B cell (primary cell): Measurements from ENCODE around the gene PIGZ. TPM values are rescaled to one million over a fixed set of nuclear protein-coding genes. Genes with fewer than 3 reads are reported as not detected.

Experiments
- ATAC-seq: fragments of 200-7000 bp; cut with Tn5 transposase; one replicate; pipeline ENCODE4 v1.10.0; 2021; ENCODE audit warnings: low read depth, mild to moderate bottlenecking, moderate number of reproducible peaks, moderate library complexity
- CTCF ChIA-PET: fragments of 350-600 bp; sonication (Branson Sonifier 250); formaldehyde crosslinking; loops from one replicate; lab custom pipeline; 2021; ENCODE audit warnings: antibody characterized with exemption, inconsistent platforms; lab: Charles Lee
- POLR2A ChIA-PET: fragments of 350-600 bp; sonication (Branson Sonifier 250); formaldehyde crosslinking; loops from one replicate; lab custom pipeline; 2021; ENCODE audit warnings: antibody characterized with exemption; lab: Charles Lee
- DNase-seq: peaks from one replicate; pipeline ENCODE4 v3.0.0; 2013
- H2AFZ ChIP-seq: 2 replicates; pipeline ENCODE4 v1.6.1; 2012; ENCODE audit warnings: mild to moderate bottlenecking, low read depth, low read length; ENCODE audit not compliant: insufficient read depth, poor library complexity, severe bottlenecking
- H3K27ac ChIP-seq, 2 donors: 1 replicate in 1 of 2; 2 replicates in 1 of 2; pipeline ENCODE4 v1.5.1; 2012 to 2013; ENCODE audit warnings: low read length in 2 of 2, mild to moderate bottlenecking in 2 of 2, moderate library complexity in 1 of 2
- H3K27me3 ChIP-seq, 4 experiments: fragments of 200-600 bp in 1 of 4; sonication (generic) in 1 of 4; replicated peaks in 1 of 4; 1 replicate in 2 of 4; 2 replicates in 2 of 4; pipeline versions ENCODE4 v1.6.1 to v1.7.0; 2013 to 2016; ENCODE audit warnings: low read length in 3 of 4, mild to moderate bottlenecking in 2 of 4, mixed read lengths in 1 of 4, moderate library complexity in 1 of 4; ENCODE audit not compliant: insufficient read depth in 4 of 4, control insufficient read depth in 3 of 4; ENCODE audit errors: control extremely low read depth in 1 of 4
- H3K36me3 ChIP-seq, 2 experiments: replicated peaks in 1 of 2; 1 replicate in 1 of 2; 2 replicates in 1 of 2; pipeline versions ENCODE4 v1.6.1 to v1.7.1; 2013; ENCODE audit warnings: low read length in 1 of 2; ENCODE audit not compliant: insufficient read depth in 2 of 2, control insufficient read depth in 1 of 2; ENCODE audit errors: control extremely low read depth in 1 of 2, extremely low read depth in 1 of 2
- H3K4me1 ChIP-seq, 2 donors: fragments of 200-600 bp in 1 of 2; sonication (generic) in 1 of 2; 1 replicate in 1 of 2; 2 replicates in 1 of 2; pipeline versions ENCODE4 v1.5.1 to v1.6.1; 2013 to 2017; ENCODE audit warnings: low read length in 2 of 2; ENCODE audit not compliant: control insufficient read depth in 2 of 2, insufficient read depth in 2 of 2
- H3K4me2 ChIP-seq: replicated peaks from 2 replicates; pipeline ENCODE3; 2012; ENCODE audit warnings: mild to moderate bottlenecking, low read depth, low read length; ENCODE audit not compliant: poor library complexity, severe bottlenecking
- H3K4me3 ChIP-seq, 5 experiments: fragments of 200-600 bp in 1 of 5; sonication (generic) in 1 of 5; 1 replicate in 3 of 5; 2 replicates in 2 of 5; pipeline versions ENCODE4 v1.5.1 to v1.7.0; 2011 to 2016; ENCODE audit warnings: low read length in 4 of 5, mild to moderate bottlenecking in 4 of 5, low read depth in 2 of 5, control low read depth in 1 of 5, moderate library complexity in 1 of 5; ENCODE audit not compliant: insufficient read depth in 1 of 5; ENCODE audit errors: control extremely low read depth in 1 of 5, extremely low read depth in 1 of 5
- H3K79me2 ChIP-seq: fragments of 200-600 bp; sonication (generic); one replicate; pipeline ENCODE4 v1.6.0; 2016; ENCODE audit warnings: low read length; ENCODE audit not compliant: control insufficient read depth, insufficient read depth
- H3K9ac ChIP-seq: fragments of 200-600 bp; sonication (generic); 2 replicates; pipeline ENCODE4 v1.6.1; 2017; ENCODE audit warnings: mild to moderate bottlenecking, low read length, moderate library complexity
- H3K9me3 ChIP-seq, 3 donors: one replicate each; pipeline versions ENCODE4 v1.6.1 to v1.7.1; 2013; ENCODE audit warnings: low read length in 2 of 3; ENCODE audit not compliant: control insufficient read depth in 2 of 3, insufficient read depth in 1 of 3; ENCODE audit errors: control extremely low read depth in 1 of 3
- H4K20me1 ChIP-seq: 2 replicates; pipeline ENCODE4 v1.6.0; 2012; ENCODE audit warnings: mild to moderate bottlenecking, low read length; ENCODE audit not compliant: insufficient read depth, control insufficient read depth, poor library complexity, severe bottlenecking
- H3K27ac Mint-ChIP-seq: one replicate; pipeline ENCODE4 v1.8.0; 2021; ENCODE audit warnings: mixed read lengths
- H3K27me3 Mint-ChIP-seq: one replicate; pipeline ENCODE4 v1.8.0; 2021; ENCODE audit warnings: mixed read lengths
- H3K4me1 Mint-ChIP-seq: one replicate; pipeline ENCODE4 v1.8.0; 2021; ENCODE audit warnings: mixed read lengths
- H3K4me3 Mint-ChIP-seq: one replicate; pipeline ENCODE4 v1.8.0; 2021; ENCODE audit warnings: mixed read lengths
- H3K9me3 Mint-ChIP-seq: one replicate; pipeline ENCODE4 v1.8.0; 2022; ENCODE audit warnings: mixed read lengths; ENCODE audit not compliant: insufficient read depth
- CTCF ChIP-seq: fragments of 200-600 bp; IDR thresholded peaks from one replicate; pipeline ENCODE4 v1.8.0; 2022; ENCODE audit warnings: antibody characterized with exemption, mild to moderate bottlenecking
- EZH2 ChIP-seq: IDR thresholded peaks from 2 replicates; pipeline ENCODE4 v1.6.1; 2012; ENCODE audit warnings: borderline replicate concordance, low read depth, mild to moderate bottlenecking, moderate library complexity, low read length; ENCODE audit not compliant: insufficient read depth, poor library complexity, severe bottlenecking
- WGBS: methylation state at CpG from one replicate; pipeline ENCODE4 v1.1.5; 2013; ENCODE audit warnings: missing lambda C conversion rate; ENCODE audit not compliant: insufficient coverage; 5-methylcytosine and 5-hydroxymethylcytosine counted together
- intact Hi-C: fragments of 100-400 bp; cut with micrococcal nuclease; formaldehyde crosslinking; loops from one replicate; pipeline ENCODE4 v1.10.0; 2022
- polyA plus RNA-seq: library from polyadenylated mRNA; depleted of rRNA; stranded (reverse); fragments of >200 nt; gene quantifications from 2 replicates; pipeline ENCODE4 v1.2.3, GENCODE V29; 2012
- total RNA-seq, 2 donors: library from RNA; stranded (reverse); fragments of 120-200 nt in 1 of 2; gene quantifications; 1 replicate in 1 of 2; 2 replicates in 1 of 2; pipeline versions ENCODE4 v1.2.3 to v1.2.4, GENCODE V29; 2013 to 2022

PIGZ gene
- total and polyA plus RNA-seq, 2 donors (not counting 1 experiment from before 2014, with no cell fraction given): 2.2 to 3.9 TPM

GRCh38 chr3:196931828-196932587, 36.6 kb downstream of the PIGZ start:
- CTCF ChIA-PET: interaction anchor here (1.9 kb wide), 1 partner anchor 10 kb away, joined by 6 read pairs; the partner anchor contains the start of gene NCBP2
- H3K4me2 ChIP-seq: peak overlapping the region; percentile 39

More at GRCh38 chr3:196931828-196932587, 36.6 kb downstream of the PIGZ start:
- Histone ChIP-seq H3K36me3 (peaks cover 0 to 45% of the 10 kb centered on the region in 2 experiments), H4K20me1 (no peaks in the 10 kb centered on the region), H3K4me1 (peaks cover 12 to 18% of the 10 kb centered on the region in 2 donors), H3K9me3 (no peaks in the 10 kb centered on the region), H3K79me2 (no peaks in the 10 kb centered on the region), H3K4me3 (peak overlapping the region in 1 of 5 experiments; percentile 13), H2AFZ (no peak overlapping the region), H3K9ac (peak overlapping the region; percentile 9), H3K27ac (peak overlapping the region; percentile 36 to 74), H3K27me3 (no peaks in the 10 kb centered on the region)
- Mint-ChIP-seq H3K4me3 (peak overlapping the region; percentile 65), H3K4me1 (peaks cover 29% of the 10 kb centered on the region), H3K27ac (peak overlapping the region; percentile 87), H3K27me3 (no peaks in the 10 kb centered on the region), H3K9me3 (no peaks in the 10 kb centered on the region)
- intact Hi-C loops: loop anchor here (1.0 to 2.0 kb wide), 2 partner anchors 10 to 65 kb away; partner anchors contain the start of genes NCBP2 and SENP5
- TF ChIP-seq CTCF (no peak), EZH2 (no peak)
- POLR2A ChIA-PET: interaction anchor here (1.8 kb wide), 1 partner anchor 10 kb away, joined by 8 read pairs; the partner anchor contains the start of gene NCBP2
- ATAC-seq: peak; percentile 83
- WGBS: 58% methylated on average over 9 of the region's 12 CpGs
- peak; percentile 64 for DNase-seq
